LoVo (cell line): ENCODE measurements around the gene HMBS.
A peak's percentile ranks its signal among the peaks of the same experiment; 100 is the strongest.
"Not testable (repeated sequence)": the region's sequence is repeated elsewhere in the genome, so short reads cannot be mapped to it uniquely, and the experiment has no call there.

Source experiments
- DNase-seq: peaks from one replicate; pipeline ENCODE4 v3.0.0-alpha.2; 2016; ENCODE audit warnings: low spot score

HMBS gene

GRCh38 chr11:119100994-119101758 is 16.5 kb downstream of the HMBS start:
- DNase-seq: no peak

- peak; percentile 96 for DNase-seq
Measured at GRCh38 chr11:119101759-119102423, 17.2 kb downstream of the HMBS start, which contains the start of gene DPAGT1. Gene DPAGT1, minus strand, starts transcription at chr11:119101853. Its CDS starts 198 bp downstream, at chr11:119101655.

GRCh38 chr11:119103161-119103664 is 18.5 kb downstream of the HMBS start:
- not testable (repeated sequence) for DNase-seq

- DNase-seq: no peak
Measured at GRCh38 chr11:119103793-119104192, 19.1 kb downstream of the HMBS start.

GRCh38 chr11:119106564-119107537 is 22.2 kb downstream of the HMBS start, which contains the start of gene C2CD2L:
Gene C2CD2L, plus strand, starts transcription at chr11:119107344. Its CDS starts 398 bp downstream, at chr11:119107742.
- peak; percentile 92 for DNase-seq

- no peak for DNase-seq
Measured at GRCh38 chr11:119107538-119108145, 23.0 kb downstream of the HMBS start.

GRCh38 chr11:119108146-119108856 is 23.6 kb downstream of the HMBS start:
- DNase-seq: peak; percentile 78

- DNase-seq: no peak
Measured at GRCh38 chr11:119108857-119109221, 24.2 kb downstream of the HMBS start.

- no peak for DNase-seq
Measured at GRCh38 chr11:119109843-119110242, 25.2 kb downstream of the HMBS start.

- DNase-seq: no peak
Measured at GRCh38 chr11:119110439-119110838, 25.8 kb downstream of the HMBS start.

- DNase-seq: no peak
Measured at GRCh38 chr11:119111361-119111925, 26.8 kb downstream of the HMBS start.

GRCh38 chr11:119112314-119113020 is 27.8 kb downstream of the HMBS start:
- no peak for DNase-seq

GRCh38 chr11:119113716-119114115 is 29.0 kb downstream of the HMBS start:
- no peak for DNase-seq

- no peak for DNase-seq
Measured at GRCh38 chr11:119114351-119114750, 29.7 kb downstream of the HMBS start.

- DNase-seq: no peak
Measured at GRCh38 chr11:119115484-119116234, 31.0 kb downstream of the HMBS start.

GRCh38 chr11:119116235-119116594 is 31.5 kb downstream of the HMBS start:
- no peak for DNase-seq

GRCh38 chr11:119116601-119117000 is 31.9 kb downstream of the HMBS start:
- no peak for DNase-seq

- no peak for DNase-seq
Measured at GRCh38 chr11:119117004-119117706, 32.5 kb downstream of the HMBS start.

GRCh38 chr11:119118227-119118626 is 33.5 kb downstream of the HMBS start:
- DNase-seq: no peak
